GM20431 (cell line): Measurements from ENCODE around the gene FOXP1.

ENCODE experiments used
- in situ Hi-C: fragments of 300-500 bp; cut with MseI, MboI; formaldehyde crosslinking; loops from one replicate; pipeline ENCODE4 v1.15.0; 2020; ENCODE audit warnings: low sequenced_read_pairs; ENCODE audit not compliant: unreplicated experiment

The FOXP1 gene

GRCh38 chr3:71063773-71064290, 519.7 kb downstream of the FOXP1 start:
- in situ Hi-C loops, result no loop called here

GRCh38 chr3:71062952-71063772, 520.4 kb downstream of the FOXP1 start:
- in situ Hi-C loops, result no loop called here

- in situ Hi-C loops, result no loop called here
Observed at GRCh38 chr3:71062037-71062932, 521.2 kb downstream of the FOXP1 start.

- in situ Hi-C loops, result no loop called here
Observed at GRCh38 chr3:71061581-71061980, 521.9 kb downstream of the FOXP1 start.

GRCh38 chr3:71061037-71061436, 522.5 kb downstream of the FOXP1 start:
- in situ Hi-C loops, result no loop called here

GRCh38 chr3:71060536-71060935, 523.0 kb downstream of the FOXP1 start:
- in situ Hi-C loops, result no loop called here

GRCh38 chr3:71057526-71057894, 526.0 kb downstream of the FOXP1 start:
- in situ Hi-C loops, result no loop called here

- in situ Hi-C loops, result no loop called here
Observed at GRCh38 chr3:71056327-71056726, 527.2 kb downstream of the FOXP1 start.

GRCh38 chr3:71055257-71056001, 528.1 kb downstream of the FOXP1 start:
- in situ Hi-C loops, result no loop called here

GRCh38 chr3:71054312-71054711, 529.2 kb downstream of the FOXP1 start:
- in situ Hi-C loops, result no loop called here

GRCh38 chr3:71053495-71053894, 530.0 kb downstream of the FOXP1 start:
- in situ Hi-C loops, result no loop called here

- in situ Hi-C loops, result no loop called here
Observed at GRCh38 chr3:71052716-71053115, 530.8 kb downstream of the FOXP1 start.

GRCh38 chr3:71051893-71052687, 531.4 kb downstream of the FOXP1 start:
- in situ Hi-C loops, result no loop called here

- in situ Hi-C loops, result no loop called here
Observed at GRCh38 chr3:71051259-71051595, 532.3 kb downstream of the FOXP1 start.

GRCh38 chr3:71050538-71051258, 532.8 kb downstream of the FOXP1 start:
- in situ Hi-C loops, result no loop called here

- in situ Hi-C loops, result no loop called here
Observed at GRCh38 chr3:71050166-71050537, 533.4 kb downstream of the FOXP1 start.

GRCh38 chr3:71048948-71049347, 534.6 kb downstream of the FOXP1 start:
- in situ Hi-C loops, result no loop called here

GRCh38 chr3:71047616-71048531, 535.7 kb downstream of the FOXP1 start:
- in situ Hi-C loops, result no loop called here
